GM19043 (cell line): ENCODE results near the gene DCAF17.
"Not testable (repeated sequence)": the region's sequence is repeated elsewhere in the genome, so short reads cannot be mapped to it uniquely, and the experiment has no call there.

Experiments used
- ATAC-seq: cut with Tn5 transposase; IDR thresholded peaks from one replicate; pipeline ENCODE4 v1.9.1; 2021; ENCODE audit warnings: low read depth; ENCODE audit not compliant: unreplicated experiment

The DCAF17 gene

DNA sequence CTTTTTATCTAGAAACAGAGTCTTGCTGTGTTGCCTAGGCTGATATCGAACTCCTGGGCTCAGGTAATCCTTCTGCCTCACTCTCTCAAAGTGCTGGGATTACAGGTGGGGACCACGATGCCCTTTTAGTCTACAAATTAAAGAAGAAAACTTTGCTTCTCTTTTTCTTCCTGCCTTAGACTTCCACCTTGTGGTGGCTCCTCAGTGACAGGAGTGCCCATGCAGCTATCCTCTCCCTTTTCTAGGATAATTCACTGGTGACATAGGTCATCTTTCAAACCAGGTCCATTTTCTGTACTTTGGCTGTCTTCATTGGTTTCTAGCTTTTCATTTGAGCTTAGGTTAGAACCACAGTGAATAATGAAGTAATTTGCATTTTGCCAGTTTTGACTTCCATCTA lies 13.6 kb downstream of the DCAF17 start:
- no peak for ATAC-seq

- ATAC-seq, result no peak
Observed at GRCh38 chr2:171451074-171451473, 17.0 kb downstream of the DCAF17 start.

DNA sequence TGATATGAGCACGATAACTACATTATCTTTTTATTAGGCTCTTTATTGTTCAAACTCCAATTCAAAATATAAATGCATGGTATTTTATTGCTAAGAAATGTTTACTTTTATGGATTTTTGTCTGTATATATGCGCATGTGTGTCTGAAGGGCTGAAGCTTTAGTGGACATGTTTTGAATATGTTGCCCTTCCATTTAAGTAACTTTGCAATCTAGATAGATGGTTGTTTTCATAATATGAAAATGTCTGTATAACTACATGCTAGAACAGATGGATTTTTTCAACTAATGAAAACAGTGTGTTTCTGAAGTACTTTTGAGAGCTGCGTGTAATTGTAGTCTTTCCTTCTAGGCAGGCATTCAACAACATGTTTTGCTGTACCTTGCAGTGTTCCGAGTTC lies 18.7 kb downstream of the DCAF17 start:
- no peak for ATAC-seq

GRCh38 chr2:171459498-171459897 lies 25.5 kb downstream of the DCAF17 start:
- ATAC-seq, result no peak

DNA sequence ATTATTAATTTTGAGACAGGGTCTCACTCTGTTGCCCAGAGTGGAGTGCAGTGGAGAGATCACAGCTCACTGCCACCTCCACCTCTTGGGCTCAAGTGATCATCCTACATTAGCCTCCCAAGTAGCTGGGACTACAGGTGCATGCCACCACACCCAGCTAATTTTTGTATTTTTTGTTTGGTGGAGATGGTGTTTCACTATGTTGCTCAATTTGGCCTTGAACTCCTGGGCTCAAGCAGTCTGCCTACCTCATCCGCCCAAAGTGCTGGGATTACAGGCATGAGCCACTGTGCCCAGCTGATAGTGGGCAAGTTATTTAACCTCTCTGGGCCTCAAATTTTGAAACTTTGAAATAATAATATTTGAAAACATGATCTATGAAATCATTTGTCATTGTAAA lies 26.5 kb downstream of the DCAF17 start:
- no peak for ATAC-seq

- ATAC-seq, result no peak
Observed at GRCh38 chr2:171469176-171469575, 35.1 kb downstream of the DCAF17 start.

- no peak for ATAC-seq
Observed at GRCh38 chr2:171470129-171470528, 36.1 kb downstream of the DCAF17 start.

DNA sequence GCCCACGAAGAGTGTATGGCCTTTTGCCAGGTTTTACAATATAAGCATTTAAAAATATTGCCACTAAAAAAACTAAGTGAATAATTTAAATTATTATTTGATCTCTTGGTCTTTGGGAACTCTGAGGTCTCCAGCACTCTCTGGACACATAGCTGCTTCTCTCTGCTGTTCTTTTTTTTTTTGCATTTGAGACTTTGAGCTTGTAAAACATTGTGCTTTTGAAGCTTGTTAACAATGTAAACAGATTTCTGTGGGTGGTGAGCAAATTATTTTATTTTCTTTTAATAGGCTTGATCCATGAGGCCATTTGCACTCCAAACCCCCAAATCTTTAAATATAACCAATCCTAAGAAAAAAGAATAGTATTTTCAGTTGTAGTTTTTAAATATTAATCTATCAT lies 42.0 kb downstream of the DCAF17 start:
- no peak for ATAC-seq

GRCh38 chr2:171478345-171478744 lies 44.3 kb downstream of the DCAF17 start:
- no peak for ATAC-seq

GRCh38 chr2:171479154-171479814 lies 45.3 kb downstream of the DCAF17 start:
- no peak for ATAC-seq

- no peak for ATAC-seq
Observed at GRCh38 chr2:171480908-171481307, 46.9 kb downstream of the DCAF17 start.

GRCh38 chr2:171482308-171482707 lies 48.3 kb downstream of the DCAF17 start:
- ATAC-seq, result no peak

GRCh38 chr2:171482877-171483276 lies 48.9 kb downstream of the DCAF17 start:
- ATAC-seq, result no peak

DNA sequence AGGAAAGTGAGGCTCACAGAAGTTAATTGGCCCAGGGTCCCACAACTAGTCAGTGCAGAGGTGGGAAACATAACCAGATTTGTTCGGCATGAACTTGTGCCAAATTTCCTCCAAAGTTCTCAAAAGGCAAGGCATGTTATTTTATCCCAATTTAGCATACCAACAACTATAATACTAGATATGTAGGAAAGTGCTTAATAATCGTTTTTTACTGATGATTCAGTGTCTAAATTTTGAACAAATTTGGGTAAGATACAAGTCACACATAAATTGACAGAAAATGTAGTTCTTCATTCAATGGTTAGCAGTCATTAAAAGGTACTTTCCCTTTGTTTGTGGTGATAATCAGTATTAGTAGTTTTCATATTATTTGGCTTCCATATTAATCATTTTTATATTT lies 49.8 kb downstream of the DCAF17 start:
- no peak for ATAC-seq

DNA sequence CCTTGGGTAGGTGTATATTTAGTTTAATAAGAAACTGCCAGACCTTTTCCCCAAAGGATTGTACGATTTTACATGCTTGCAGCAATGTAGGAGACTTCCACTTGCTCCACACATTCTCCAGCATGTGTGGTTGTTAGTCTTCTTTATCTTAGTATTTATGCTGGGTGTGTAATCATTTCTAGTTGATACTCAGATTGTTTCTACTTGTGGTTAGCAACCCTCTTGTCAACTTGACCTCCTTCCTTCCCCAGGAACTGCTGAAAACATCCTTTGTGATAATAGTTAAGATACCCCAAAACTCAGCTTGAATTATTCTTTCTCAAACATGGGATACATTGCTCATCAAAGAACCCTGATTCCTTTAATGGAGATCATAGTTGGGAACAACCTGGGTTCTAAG lies 51.1 kb downstream of the DCAF17 start:
- no peak for ATAC-seq

- no peak for ATAC-seq
Observed at GRCh38 chr2:171487201-171487600, 53.2 kb downstream of the DCAF17 start.

GRCh38 chr2:171487803-171488259 lies 53.8 kb downstream of the DCAF17 start:
- no peak for ATAC-seq

DNA sequence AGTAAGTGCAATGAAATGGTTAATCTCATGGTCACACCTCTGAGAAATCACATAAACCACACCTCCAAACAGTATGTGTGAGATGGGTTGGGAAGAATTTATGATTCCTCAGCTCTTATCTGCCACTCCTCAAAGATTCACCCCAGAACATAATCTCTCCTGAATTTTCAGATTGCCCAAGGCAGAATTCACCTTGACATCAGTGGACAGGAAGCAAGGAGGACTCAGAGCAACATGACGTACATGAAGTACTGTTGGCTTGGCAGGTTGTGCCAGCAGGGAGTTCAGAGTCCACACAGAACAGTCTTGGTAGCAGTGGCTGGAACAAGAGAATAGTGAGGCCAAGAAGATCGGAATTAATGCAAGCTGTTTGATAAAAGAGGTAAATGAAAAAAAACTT lies 56.6 kb downstream of the DCAF17 start:
- ATAC-seq, result no peak

DNA sequence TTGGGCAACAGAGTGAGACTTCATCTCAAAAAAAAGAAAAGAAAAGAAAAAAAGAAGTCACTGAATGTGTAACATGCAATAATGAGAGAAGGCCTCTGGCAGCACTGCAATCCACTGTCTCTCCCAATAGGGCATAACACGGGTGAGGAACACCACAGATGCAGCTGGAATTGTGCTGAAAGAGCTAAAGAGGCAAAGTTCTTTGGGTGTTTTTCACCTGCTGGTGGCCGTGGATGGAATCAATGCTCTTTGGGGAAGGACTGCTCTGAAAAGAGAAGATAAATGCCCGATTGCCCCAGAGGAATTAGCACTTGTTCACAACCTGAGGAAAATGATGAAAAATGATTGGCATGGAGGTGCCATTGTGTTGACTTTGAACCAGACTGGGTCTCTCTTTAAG lies 57.3 kb downstream of the DCAF17 start:
- no peak for ATAC-seq

GRCh38 chr2:171492664-171493063 lies 58.6 kb downstream of the DCAF17 start:
- ATAC-seq, result no peak

DNA sequence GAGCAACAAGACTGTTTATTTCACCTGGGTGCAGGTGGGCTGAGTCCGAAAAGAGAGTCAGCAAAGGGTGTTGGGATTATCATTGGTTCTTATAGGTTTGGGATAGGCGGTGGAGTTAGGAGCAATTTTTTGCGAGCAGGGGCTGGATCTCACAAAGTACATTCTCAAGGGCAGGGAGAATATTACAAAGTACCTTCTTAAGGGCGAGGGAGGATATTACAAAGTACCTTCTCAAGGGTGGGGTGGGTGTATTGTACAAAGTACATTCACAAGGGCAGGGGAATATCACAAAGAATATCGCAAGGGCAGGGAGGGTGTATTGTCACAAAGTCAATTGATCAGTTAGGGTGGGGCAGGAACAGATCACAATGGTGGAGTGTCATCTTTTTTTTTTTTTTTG lies 63.6 kb downstream of the DCAF17 start:
- ATAC-seq, result not testable (repeated sequence)

- ATAC-seq, result no peak
Observed at GRCh38 chr2:171505374-171505773, 71.3 kb downstream of the DCAF17 start.
